ENCODE data around the gene FCHO1.

Gene FCHO1

GRCh38 chr19:17755443-17755890 lies 4.2 kb downstream of the FCHO1 start:
- H3K4me3 Mint-ChIP-seq = no peak overlapping the region
- no peak overlapping the region for H3K27ac Mint-ChIP-seq
- peaks cover 11% of the 10 kb centered on the region for H3K27me3 Mint-ChIP-seq (ENCODE audit: low read depth)
- no peak for TF ChIP-seq CTCF (IDR thresholded peaks at IDR 0.05; ENCODE audit: unreplicated experiment in 3 of 3)
- H3K9me3 Mint-ChIP-seq = no peaks in the 10 kb centered on the region
- no peaks in the 10 kb centered on the region for H3K4me1 Mint-ChIP-seq
- no peaks in the 10 kb centered on the region for H3K36me3 Mint-ChIP-seq (ENCODE audit: low read depth)

GRCh38 chr19:17755977-17756670 lies 4.8 kb downstream of the FCHO1 start:
- Mint-ChIP-seq H3K27ac (no peak overlapping the region), H3K4me3 (no peak overlapping the region), H3K36me3 (ENCODE audit: low read depth) (no peaks in the 10 kb centered on the region), H3K27me3 (ENCODE audit: low read depth) (peaks cover 11% of the 10 kb centered on the region), H3K4me1 (no peaks in the 10 kb centered on the region), H3K9me3 (no peaks in the 10 kb centered on the region)
- TF ChIP-seq CTCF (IDR thresholded peaks at IDR 0.05; ENCODE audit: unreplicated experiment in 3 of 3) = no peak

GRCh38 chr19:17757125-17757524 lies 5.8 kb downstream of the FCHO1 start:
- no peak overlapping the region for H3K27ac Mint-ChIP-seq
- H3K4me3 Mint-ChIP-seq = no peak overlapping the region
- no peaks in the 10 kb centered on the region for H3K9me3 Mint-ChIP-seq
- no peaks in the 10 kb centered on the region for H3K4me1 Mint-ChIP-seq
- no peak for TF ChIP-seq CTCF (IDR thresholded peaks at IDR 0.05; ENCODE audit: unreplicated experiment in 3 of 3)
- peaks cover 11% of the 10 kb centered on the region for H3K27me3 Mint-ChIP-seq (ENCODE audit: low read depth)
- no peaks in the 10 kb centered on the region for H3K36me3 Mint-ChIP-seq (ENCODE audit: low read depth)

GRCh38 chr19:17758515-17758914 lies 7.2 kb downstream of the FCHO1 start:
- Mint-ChIP-seq H3K27ac (no peak overlapping the region), H3K4me1 (no peaks in the 10 kb centered on the region), H3K4me3 (no peak overlapping the region), H3K36me3 (ENCODE audit: low read depth) (no peaks in the 10 kb centered on the region), H3K27me3 (ENCODE audit: low read depth) (peaks cover 11% of the 10 kb centered on the region), H3K9me3 (no peaks in the 10 kb centered on the region)
- no peak for TF ChIP-seq CTCF (IDR thresholded peaks at IDR 0.05; ENCODE audit: unreplicated experiment in 3 of 3)

- H3K4me1 Mint-ChIP-seq = no peaks in the 10 kb centered on the region
- no peak for TF ChIP-seq CTCF (IDR thresholded peaks at IDR 0.05; ENCODE audit: unreplicated experiment in 3 of 3)
- no peaks in the 10 kb centered on the region for H3K9me3 Mint-ChIP-seq
- no peak overlapping the region for H3K4me3 Mint-ChIP-seq
- no peak overlapping the region for H3K27ac Mint-ChIP-seq
- H3K27me3 Mint-ChIP-seq (ENCODE audit: low read depth) = peaks cover 6% of the 10 kb centered on the region
- no peaks in the 10 kb centered on the region for H3K36me3 Mint-ChIP-seq (ENCODE audit: low read depth)
These were observed 9.9 kb downstream of the FCHO1 start for GRCh38 chr19:17761148-17761547.
